Lung (tissue), 12 donors: Measurements from ENCODE around the gene ELF1. TPM values are rescaled to one million over a fixed set of nuclear protein-coding genes. Genes with fewer than 3 reads are reported as not detected.
"Not testable (repeated sequence)": the region's sequence is repeated elsewhere in the genome, so short reads cannot be mapped to it uniquely, and the experiment has no call there.

Experiments used
- ATAC-seq: fragments of 200-7000 bp; cut with Tn5 transposase; one replicate; pipeline ENCODE4 v1.9.1; 2020; ENCODE audit warnings: moderate number of reproducible peaks; ENCODE audit not compliant: insufficient read depth, low FRiP score
- DNase-seq, 3 donors: peaks; one replicate each; pipeline ENCODE4 v3.0.0-alpha.2; 2013 to 2017
- H3K27ac ChIP-seq, 2 donors: one replicate each; pipeline ENCODE4 v1.5.1; 2013; ENCODE audit warnings: mild to moderate bottlenecking in 2 of 2, moderate library complexity in 2 of 2, control low read depth in 1 of 2, inconsistent platforms in 1 of 2, low read depth in 1 of 2, low read length in 1 of 2
- H3K27me3 ChIP-seq, 3 donors: one replicate each; pipeline ENCODE4 v1.5.1; 2013; ENCODE audit warnings: low read length in 2 of 3; ENCODE audit not compliant: control insufficient read depth in 3 of 3, insufficient read depth in 3 of 3
- H3K36me3 ChIP-seq, 4 donors: one replicate each; pipeline ENCODE4 v1.5.1; 2013; ENCODE audit warnings: low read length in 4 of 4, mild to moderate bottlenecking in 1 of 4, moderate library complexity in 1 of 4; ENCODE audit not compliant: control insufficient read depth in 4 of 4, insufficient read depth in 4 of 4
- H3K4me1 ChIP-seq, 5 donors: one replicate each; pipeline ENCODE4 v1.5.1; 2013; ENCODE audit warnings: low read length in 5 of 5, mild to moderate bottlenecking in 2 of 5, moderate library complexity in 1 of 5; ENCODE audit not compliant: control insufficient read depth in 5 of 5, insufficient read depth in 5 of 5
- H3K4me3 ChIP-seq: one replicate; pipeline ENCODE4 v1.5.1; 2013; ENCODE audit warnings: mild to moderate bottlenecking, control low read depth, moderate library complexity
- H3K9ac ChIP-seq, 2 donors: one replicate each; pipeline ENCODE4 v1.5.1; 2013; ENCODE audit warnings: low read length in 2 of 2, control low read depth in 1 of 2; ENCODE audit not compliant: insufficient read depth in 1 of 2
- H3K9me3 ChIP-seq, 4 donors: one replicate each; pipeline ENCODE4 v1.5.1; 2013; ENCODE audit warnings: low read length in 3 of 4, mild to moderate bottlenecking in 1 of 4, moderate library complexity in 1 of 4; ENCODE audit not compliant: control insufficient read depth in 4 of 4, insufficient read depth in 3 of 4
- CTCF ChIP-seq: IDR thresholded peaks from 2 replicates; pipeline ENCODE4 v1.5.1; 2012; ENCODE audit warnings: mild to moderate bottlenecking; ENCODE audit errors: control extremely low read depth, extremely low read depth
- WGBS, 2 donors: extraction: QIAGEN DNeasy Blood & Tissue Kit; methylation state at CpG; one replicate each; pipeline ENCODE4 v1.1.7; 2013; 5-methylcytosine and 5-hydroxymethylcytosine counted together
- polyA plus RNA-seq, 2 donors: library from polyadenylated mRNA; stranded (reverse); fragments of 200-250 nt; gene quantifications; one replicate each; pipeline ENCODE4 v1.2.1, GENCODE V29; 2013
- total RNA-seq, 2 donors: library from RNA; depleted of rRNA in 1 of 2; stranded (reverse); fragments of >200 nt in 1 of 2; gene quantifications; one replicate each; pipeline ENCODE4 v1.2.1, GENCODE V29; 2014 to 2021
- donor health status: control.
- donor health status: control.
- donor health status: Bipolar disorder and iron deficiency.
- donor health status: healthy.
- donor health status: DM: yes; HTN: yes; CAD: no.

Gene ELF1
- total and polyA plus RNA-seq, 4 donors: 10.8 to 107 (median 63.6) TPM

DNA sequence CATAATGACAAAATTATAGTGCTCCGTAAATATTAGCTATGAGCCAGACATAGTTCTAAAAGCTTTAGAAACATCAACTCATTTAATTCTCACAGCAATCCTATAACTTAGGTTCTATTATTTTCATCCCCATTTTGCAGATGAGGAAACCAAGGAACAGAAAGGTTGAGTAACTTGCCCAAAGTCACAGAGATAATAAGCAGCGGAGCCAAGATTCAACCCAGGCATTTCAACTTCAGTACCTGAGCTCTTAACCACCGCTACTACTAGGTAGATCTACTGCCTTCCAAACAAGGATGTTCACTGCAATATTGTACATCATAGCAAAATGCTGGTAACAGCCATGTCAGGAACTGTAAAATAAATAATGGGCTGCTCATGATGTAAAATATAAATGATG lies 39.9 kb downstream of the ELF1 start:
- H3K9me3 ChIP-seq: no peaks in the 10 kb centered on the region
- WGBS, 2 donors: 67 to 71% methylated on average over 3 of the region's 3 CpGs
- DNase-seq (no peak), ATAC-seq (no peak)
- H3K27ac ChIP-seq: no peak overlapping the region
- no peak overlapping the region for H3K9ac ChIP-seq
- no peak for TF ChIP-seq CTCF
- no peak overlapping the region for H3K4me3 ChIP-seq
- no peaks in the 10 kb centered on the region for H3K36me3 ChIP-seq
- H3K27me3 ChIP-seq: no peaks in the 10 kb centered on the region
- H3K4me1 ChIP-seq: peaks cover 4 to 37% (median 7%) of the 10 kb centered on the region in 5 donors

DNA sequence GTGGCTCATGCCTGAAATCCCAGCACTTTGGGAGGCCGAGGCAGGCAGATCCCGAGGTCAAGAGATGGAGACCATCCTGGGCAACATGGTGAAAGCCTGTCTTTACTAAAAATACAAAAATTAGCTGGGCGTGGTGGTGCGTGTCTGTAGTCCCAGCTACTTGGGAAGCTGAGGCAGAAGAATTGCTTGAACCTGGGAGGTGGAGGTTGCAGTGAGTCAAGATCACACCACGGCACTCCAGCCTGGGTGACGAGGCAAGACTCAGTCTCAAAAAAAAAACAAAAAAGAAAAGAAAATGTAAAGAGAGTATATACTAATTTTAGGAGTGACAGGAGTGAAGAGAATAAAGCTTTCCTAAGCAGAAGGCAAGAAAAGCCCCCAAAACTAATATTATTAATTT lies 41.0 kb downstream of the ELF1 start:
- H3K9me3 ChIP-seq, H3K36me3 ChIP-seq, H3K4me3 ChIP-seq, H3K27ac ChIP-seq, H3K27me3 ChIP-seq, DNase-seq, H3K9ac ChIP-seq, ATAC-seq: not testable (repeated sequence)
- H3K4me1 ChIP-seq: peaks cover 4 to 33% (median 7%) of the 10 kb centered on the region in 5 donors
- WGBS, 2 donors: 69 to 77% methylated on average over 6 of the region's 6 CpGs

DNA sequence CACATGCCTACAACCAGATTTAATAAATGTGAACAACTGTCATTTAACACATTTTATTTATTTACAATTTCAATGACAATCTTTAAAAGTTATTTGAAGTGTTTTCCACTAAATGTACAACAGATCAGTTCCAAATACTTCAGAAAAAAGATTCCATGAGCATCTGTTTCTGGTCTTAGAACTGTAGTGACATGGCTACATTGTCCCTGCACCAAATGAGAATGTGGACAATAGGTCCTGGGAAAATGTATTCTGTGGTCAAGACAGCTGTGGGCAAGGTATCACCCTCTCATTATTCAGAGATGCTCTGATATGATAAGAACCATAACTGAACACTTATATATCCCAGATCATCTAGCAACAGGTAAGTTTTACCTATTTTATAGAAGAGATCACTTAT lies 43.7 kb downstream of the ELF1 start:
- Histone ChIP-seq H3K27me3 (no peaks in the 10 kb centered on the region), H3K9ac (no peak overlapping the region), H3K4me3 (no peak overlapping the region), H3K27ac (no peak overlapping the region), H3K4me1 (peaks cover 6 to 40% (median 10%) of the 10 kb centered on the region in 5 donors), H3K36me3 (no peaks in the 10 kb centered on the region), H3K9me3 (no peaks in the 10 kb centered on the region)
- ATAC-seq (no peak), DNase-seq (no peak)
- no peak for TF ChIP-seq CTCF

- DNase-seq (peak; percentile 35 to 63 (median 56)), ATAC-seq (peak; percentile 68)
- TF ChIP-seq CTCF: peak; percentile 19
- Histone ChIP-seq H3K36me3 (no peaks in the 10 kb centered on the region), H3K9me3 (no peaks in the 10 kb centered on the region), H3K9ac (no peak overlapping the region), H3K4me3 (no peak overlapping the region), H3K27me3 (no peaks in the 10 kb centered on the region), H3K4me1 (peaks cover 6 to 41% (median 11%) of the 10 kb centered on the region in 5 donors), H3K27ac (no peak overlapping the region)
- 35 to 41% methylated on average over 4 of the region's 4 CpGs for WGBS, 2 donors
Measured at GRCh38 chr13:40974460-40975407, 44.4 kb downstream of the ELF1 start.
